OCI-LY1 (cell line): ENCODE measurements around the gene SSH2.
"Not testable (repeated sequence)": the region's sequence is repeated elsewhere in the genome, so short reads cannot be mapped to it uniquely, and the experiment has no call there.

Experiments used
- EZH2 ChIP-seq: fragments of 200-600 bp; sonication (generic), shearing (Covaris generic); IDR thresholded peaks from 2 replicates; pipeline ENCODE4 v1.8.0; 2017; ENCODE audit warnings: borderline replicate concordance, mixed run types, mild to moderate bottlenecking, antibody characterized with exemption, low read length, moderate library complexity, mixed read lengths
- TF ChIP-seq, protein P1 (sequence below): fragments of 200-600 bp; sonication (generic), shearing (Covaris generic); IDR thresholded peaks from 2 replicates; pipeline ENCODE4 v1.5.1; 2017; ENCODE audit warnings: mild to moderate bottlenecking, antibody characterized with exemption, low read length, moderate library complexity, mixed read lengths

DNA sequence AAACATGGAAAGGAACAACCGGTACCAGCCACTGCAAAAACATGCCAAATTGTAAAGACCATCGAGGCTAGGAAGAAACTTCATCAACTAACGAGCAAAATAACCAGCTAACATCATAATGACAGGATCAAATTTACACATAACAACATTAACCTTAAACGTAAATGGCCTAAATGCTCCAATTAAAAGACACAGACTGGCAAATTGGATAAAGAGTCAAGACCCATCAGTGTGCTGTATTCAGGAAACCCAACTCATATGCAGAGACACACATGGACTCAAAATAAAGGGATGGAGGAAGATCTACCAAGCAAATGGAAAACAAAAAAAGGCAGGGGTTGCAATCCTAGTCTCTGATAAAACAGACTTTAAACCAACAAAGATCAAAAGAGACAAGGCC, 32.9 kb downstream of the SSH2 start:
- not testable (repeated sequence) for TF ChIP-seq EZH2
- TF ChIP-seq, protein P1, sequence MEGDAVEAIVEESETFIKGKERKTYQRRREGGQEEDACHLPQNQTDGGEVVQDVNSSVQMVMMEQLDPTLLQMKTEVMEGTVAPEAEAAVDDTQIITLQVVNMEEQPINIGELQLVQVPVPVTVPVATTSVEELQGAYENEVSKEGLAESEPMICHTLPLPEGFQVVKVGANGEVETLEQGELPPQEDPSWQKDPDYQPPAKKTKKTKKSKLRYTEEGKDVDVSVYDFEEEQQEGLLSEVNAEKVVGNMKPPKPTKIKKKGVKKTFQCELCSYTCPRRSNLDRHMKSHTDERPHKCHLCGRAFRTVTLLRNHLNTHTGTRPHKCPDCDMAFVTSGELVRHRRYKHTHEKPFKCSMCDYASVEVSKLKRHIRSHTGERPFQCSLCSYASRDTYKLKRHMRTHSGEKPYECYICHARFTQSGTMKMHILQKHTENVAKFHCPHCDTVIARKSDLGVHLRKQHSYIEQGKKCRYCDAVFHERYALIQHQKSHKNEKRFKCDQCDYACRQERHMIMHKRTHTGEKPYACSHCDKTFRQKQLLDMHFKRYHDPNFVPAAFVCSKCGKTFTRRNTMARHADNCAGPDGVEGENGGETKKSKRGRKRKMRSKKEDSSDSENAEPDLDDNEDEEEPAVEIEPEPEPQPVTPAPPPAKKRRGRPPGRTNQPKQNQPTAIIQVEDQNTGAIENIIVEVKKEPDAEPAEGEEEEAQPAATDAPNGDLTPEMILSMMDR: not testable (repeated sequence)
